Astrocyte (in vitro differentiated cells and primary cell): ENCODE measurements around the gene CFL1. TPM values are rescaled to one million over a fixed set of nuclear protein-coding genes. Genes with fewer than 3 reads are reported as not detected.

Source experiments
- DNase-seq: peaks from one replicate; pipeline ENCODE4 v3.0.0-alpha.2; 2010; ENCODE audit warnings: low read depth
- FAIRE-seq: peaks from 2 replicates; lab custom pipeline; 2011; peaks lifted over from hg19 to GRCh38; lab: Jason Lieb, UNC
- H2AFZ ChIP-seq: 2 replicates; pipeline ENCODE4 v1.6.0; 2012; ENCODE audit warnings: low read depth, low read length, inconsistent platforms
- H3K27ac ChIP-seq: 2 replicates; pipeline ENCODE4 v1.5.1; 2011; ENCODE audit warnings: low read depth, low read length, inconsistent platforms
- H3K27me3 ChIP-seq: 2 replicates; pipeline ENCODE4 v1.6.0; 2011; ENCODE audit warnings: low read length, inconsistent platforms; ENCODE audit not compliant: insufficient read depth
- H3K36me3 ChIP-seq: 2 replicates; pipeline ENCODE4 v1.5.1; 2011; ENCODE audit warnings: low read length, inconsistent platforms; ENCODE audit not compliant: insufficient read depth
- H3K4me1 ChIP-seq: 2 replicates; pipeline ENCODE4 v1.5.1; 2011; ENCODE audit warnings: low read length, inconsistent platforms; ENCODE audit not compliant: insufficient read depth
- H3K4me2 ChIP-seq: 2 replicates; pipeline ENCODE4 v1.6.0; 2012; ENCODE audit warnings: low read length, inconsistent platforms
- H3K4me3 ChIP-seq: 2 replicates; pipeline ENCODE4 v1.5.1; 2011; ENCODE audit warnings: low read depth, mild to moderate bottlenecking, low read length, inconsistent platforms; ENCODE audit not compliant: insufficient read depth
- H3K79me2 ChIP-seq: 2 replicates; pipeline ENCODE4 v1.6.0; 2012; ENCODE audit warnings: mild to moderate bottlenecking, low read length, inconsistent platforms; ENCODE audit not compliant: insufficient read depth
- H3K9ac ChIP-seq: 2 replicates; pipeline ENCODE4 v1.6.0; 2012; ENCODE audit warnings: mild to moderate bottlenecking, low read length, inconsistent platforms
- H3K9me3 ChIP-seq: 2 replicates; pipeline ENCODE4 v1.5.1; 2012; ENCODE audit warnings: low read depth, mild to moderate bottlenecking, low read length, inconsistent platforms; ENCODE audit not compliant: insufficient read depth
- H4K20me1 ChIP-seq: 2 replicates; pipeline ENCODE4 v1.6.0; 2012; ENCODE audit warnings: low read length, inconsistent platforms; ENCODE audit not compliant: insufficient read depth
- H3K27ac Mint-ChIP-seq: one replicate; pipeline ENCODE4 v1.8.0; 2021; ENCODE audit warnings: mild to moderate bottlenecking, mixed read lengths; ENCODE audit not compliant: unreplicated experiment
- H3K27me3 Mint-ChIP-seq: one replicate; pipeline ENCODE4 v1.8.0; 2021; ENCODE audit warnings: low read depth, mixed read lengths; ENCODE audit not compliant: unreplicated experiment
- H3K36me3 Mint-ChIP-seq: one replicate; pipeline ENCODE4 v1.8.0; 2021; ENCODE audit warnings: low read depth, mixed read lengths; ENCODE audit not compliant: unreplicated experiment
- H3K4me1 Mint-ChIP-seq: one replicate; pipeline ENCODE4 v1.8.0; 2021; ENCODE audit warnings: low read depth, mixed read lengths; ENCODE audit not compliant: unreplicated experiment
- H3K4me3 Mint-ChIP-seq: one replicate; pipeline ENCODE4 v1.8.0; 2021; ENCODE audit warnings: mild to moderate bottlenecking, moderate library complexity, mixed read lengths; ENCODE audit not compliant: unreplicated experiment
- H3K9me3 Mint-ChIP-seq: one replicate; pipeline ENCODE4 v1.8.0; 2021; ENCODE audit warnings: mild to moderate bottlenecking, mixed read lengths; ENCODE audit not compliant: unreplicated experiment
- EZH2 ChIP-seq: IDR thresholded peaks from 2 replicates; pipeline ENCODE4 v1.6.1; 2012; ENCODE audit warnings: mild to moderate bottlenecking, low read length, inconsistent platforms; ENCODE audit not compliant: insufficient read depth
- total RNA-seq: library from RNA; stranded (reverse); gene quantifications from 2 replicates; pipeline ENCODE4 v1.2.1, GENCODE V29; 2021
- TF ChIP-seq, protein P1 (sequence below): IDR thresholded peaks from 2 replicates; pipeline ENCODE4 v1.5.1; 2011; ENCODE audit warnings: low read depth, mild to moderate bottlenecking, inconsistent platforms, low read length, moderate library complexity; ENCODE audit not compliant: insufficient read depth

The CFL1 gene
- total RNA-seq, 1 donor from 2014 or later = 1,931 TPM

DNA sequence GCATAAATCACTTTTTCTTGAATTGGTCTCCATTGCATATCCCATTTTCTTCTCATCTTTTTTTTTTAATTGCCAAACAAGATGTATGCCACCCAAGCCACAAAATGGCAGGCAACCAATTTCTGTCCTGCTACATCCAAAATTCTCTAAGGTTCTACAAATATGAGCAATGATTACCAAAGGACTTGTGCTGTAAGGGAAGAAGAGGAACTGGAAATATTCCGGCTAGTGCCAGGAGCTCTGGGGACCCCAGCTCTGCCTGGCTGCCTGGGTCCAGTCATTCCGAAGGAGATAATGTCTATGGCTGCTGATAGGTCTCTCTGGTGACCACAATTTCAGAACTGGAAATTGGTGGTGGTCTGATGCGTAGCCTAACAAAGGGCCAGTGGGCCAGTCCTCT, 41.3 kb downstream of the CFL1 start:
- H3K27me3 Mint-ChIP-seq = peaks cover 18% of the 10 kb centered on the region
- H4K20me1 ChIP-seq = no peaks in the 10 kb centered on the region
- H3K4me2 ChIP-seq = no peak overlapping the region
- H3K4me1 Mint-ChIP-seq = no peaks in the 10 kb centered on the region
- no peaks in the 10 kb centered on the region for H3K36me3 Mint-ChIP-seq
- no peaks in the 10 kb centered on the region for H3K9me3 ChIP-seq
- no peak overlapping the region for H3K27ac Mint-ChIP-seq
- DNase-seq (no peak), FAIRE-seq (no peak)
- H3K4me3 ChIP-seq = no peak overlapping the region
- TF ChIP-seq, protein P1, sequence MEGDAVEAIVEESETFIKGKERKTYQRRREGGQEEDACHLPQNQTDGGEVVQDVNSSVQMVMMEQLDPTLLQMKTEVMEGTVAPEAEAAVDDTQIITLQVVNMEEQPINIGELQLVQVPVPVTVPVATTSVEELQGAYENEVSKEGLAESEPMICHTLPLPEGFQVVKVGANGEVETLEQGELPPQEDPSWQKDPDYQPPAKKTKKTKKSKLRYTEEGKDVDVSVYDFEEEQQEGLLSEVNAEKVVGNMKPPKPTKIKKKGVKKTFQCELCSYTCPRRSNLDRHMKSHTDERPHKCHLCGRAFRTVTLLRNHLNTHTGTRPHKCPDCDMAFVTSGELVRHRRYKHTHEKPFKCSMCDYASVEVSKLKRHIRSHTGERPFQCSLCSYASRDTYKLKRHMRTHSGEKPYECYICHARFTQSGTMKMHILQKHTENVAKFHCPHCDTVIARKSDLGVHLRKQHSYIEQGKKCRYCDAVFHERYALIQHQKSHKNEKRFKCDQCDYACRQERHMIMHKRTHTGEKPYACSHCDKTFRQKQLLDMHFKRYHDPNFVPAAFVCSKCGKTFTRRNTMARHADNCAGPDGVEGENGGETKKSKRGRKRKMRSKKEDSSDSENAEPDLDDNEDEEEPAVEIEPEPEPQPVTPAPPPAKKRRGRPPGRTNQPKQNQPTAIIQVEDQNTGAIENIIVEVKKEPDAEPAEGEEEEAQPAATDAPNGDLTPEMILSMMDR = no peak
- no peak for TF ChIP-seq EZH2
- H3K27ac ChIP-seq = no peak overlapping the region
- no peaks in the 10 kb centered on the region for H3K9me3 Mint-ChIP-seq
- H3K79me2 ChIP-seq = no peaks in the 10 kb centered on the region
- H2AFZ ChIP-seq = no peak overlapping the region
- peak overlapping the region; percentile 88 for H3K4me3 Mint-ChIP-seq
- H3K4me1 ChIP-seq = no peaks in the 10 kb centered on the region
- peaks cover 5% of the 10 kb centered on the region for H3K27me3 ChIP-seq
- no peak overlapping the region for H3K9ac ChIP-seq
- no peaks in the 10 kb centered on the region for H3K36me3 ChIP-seq

DNA sequence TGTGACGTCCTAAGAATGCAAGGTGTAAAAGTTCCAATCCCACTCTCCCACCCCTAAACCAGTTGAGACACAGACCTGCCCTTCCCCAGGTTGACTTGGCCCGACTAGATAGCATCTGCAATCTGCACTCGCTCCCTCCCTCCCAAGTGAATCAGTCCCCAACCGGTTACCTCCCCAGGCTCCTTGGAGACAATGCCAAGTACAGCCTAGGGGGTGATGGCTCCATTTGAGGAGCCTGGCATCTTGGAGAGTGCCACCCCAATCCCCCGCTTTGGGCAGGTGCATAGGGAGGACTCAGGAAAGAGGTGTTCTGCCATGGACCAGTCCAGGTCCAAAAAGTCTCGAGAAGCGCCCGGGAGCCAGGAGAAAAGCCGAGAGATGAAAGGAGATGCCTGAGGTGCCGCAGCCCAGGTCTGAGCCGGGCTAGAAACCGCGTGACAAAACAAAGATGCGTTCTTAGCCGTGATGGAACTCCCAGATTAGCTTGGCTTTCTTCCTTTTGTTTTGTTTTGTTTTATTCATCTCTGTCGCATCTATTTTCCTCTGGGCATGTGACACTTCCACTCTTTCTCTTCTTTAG, 42.9 kb downstream of the CFL1 start:
- Histone ChIP-seq H3K27ac (no peak overlapping the region), H3K4me3 (no peak overlapping the region), H3K79me2 (no peaks in the 10 kb centered on the region), H3K4me1 (no peaks in the 10 kb centered on the region), H3K27me3 (peaks cover 5% of the 10 kb centered on the region), H3K36me3 (no peaks in the 10 kb centered on the region), H2AFZ (no peak overlapping the region), H3K9ac (no peak overlapping the region), H3K4me2 (no peak overlapping the region), H3K9me3 (no peaks in the 10 kb centered on the region), H4K20me1 (no peaks in the 10 kb centered on the region)
- no peak overlapping the region for H3K4me3 Mint-ChIP-seq
- no peak for TF ChIP-seq EZH2
- TF ChIP-seq, protein P1 = no peak
- H3K4me1 Mint-ChIP-seq = no peaks in the 10 kb centered on the region
- no peak for FAIRE-seq
- no peaks in the 10 kb centered on the region for H3K9me3 Mint-ChIP-seq
- H3K27me3 Mint-ChIP-seq = peaks cover 33% of the 10 kb centered on the region
- H3K36me3 Mint-ChIP-seq = peaks cover 7% of the 10 kb centered on the region
- H3K27ac Mint-ChIP-seq = no peak overlapping the region
- no peak for DNase-seq
